HL-60/S4 treated with retinoic acid at 250 ng/mL for 4 days and 3 days (cell line): ENCODE results near the gene RCC2.
"Not testable (repeated sequence)": the region's sequence is repeated elsewhere in the genome, so short reads cannot be mapped to it uniquely, and the experiment has no call there.

ENCODE experiments used
- in situ Hi-C: fragments of 300-500 bp; cut with MboI; formaldehyde crosslinking; loops from 2 replicates; pipeline ENCODE4 v1.7.0; 2022; ENCODE audit warnings: low sequenced_read_pairs

RCC2 gene

GRCh38 chr1:17439250-17440073 lies at the start of gene RCC2:
Gene RCC2 (minus strand): TSS chr1:17439677. CDS start chr1:17438514, 1,163 bp downstream.
- in situ Hi-C loops: no loop called here

- in situ Hi-C loops: no loop called here
Observed at GRCh38 chr1:17486242-17486641, 46.8 kb upstream of the RCC2 start.

- in situ Hi-C loops: no loop called here
Observed at GRCh38 chr1:17485281-17485680, 45.8 kb upstream of the RCC2 start.

GRCh38 chr1:17481981-17482380 lies 42.5 kb upstream of the RCC2 start:
- in situ Hi-C loops: not testable (repeated sequence)

- in situ Hi-C loops: no loop called here
Observed at GRCh38 chr1:17480846-17481245, 41.4 kb upstream of the RCC2 start.

GRCh38 chr1:17475752-17476151 lies 36.3 kb upstream of the RCC2 start:
- in situ Hi-C loops: no loop called here

GRCh38 chr1:17474836-17475555 lies 35.5 kb upstream of the RCC2 start:
- in situ Hi-C loops: not testable (repeated sequence)

GRCh38 chr1:17472814-17473213 lies 33.3 kb upstream of the RCC2 start:
- in situ Hi-C loops: no loop called here

GRCh38 chr1:17471393-17471792 lies 31.9 kb upstream of the RCC2 start:
- in situ Hi-C loops: no loop called here

GRCh38 chr1:17470021-17470799 lies 30.7 kb upstream of the RCC2 start:
- in situ Hi-C loops: no loop called here

GRCh38 chr1:17468357-17469265 lies 29.1 kb upstream of the RCC2 start:
- in situ Hi-C loops: not testable (repeated sequence)

- in situ Hi-C loops: no loop called here
Observed at GRCh38 chr1:17466359-17466758, 26.9 kb upstream of the RCC2 start.

GRCh38 chr1:17465228-17465627 lies 25.8 kb upstream of the RCC2 start:
- in situ Hi-C loops: no loop called here

GRCh38 chr1:17463991-17464390 lies 24.5 kb upstream of the RCC2 start:
- in situ Hi-C loops: no loop called here

- in situ Hi-C loops: no loop called here
Observed at GRCh38 chr1:17462669-17463068, 23.2 kb upstream of the RCC2 start.

- in situ Hi-C loops: no loop called here
Observed at GRCh38 chr1:17460219-17460618, 20.7 kb upstream of the RCC2 start.

- in situ Hi-C loops: no loop called here
Observed at GRCh38 chr1:17458794-17459193, 19.3 kb upstream of the RCC2 start.

GRCh38 chr1:17452686-17453085 lies 13.2 kb upstream of the RCC2 start:
- in situ Hi-C loops: no loop called here

- in situ Hi-C loops: not testable (repeated sequence)
Observed at GRCh38 chr1:17452203-17452602, 12.7 kb upstream of the RCC2 start.

- in situ Hi-C loops: no loop called here
Observed at GRCh38 chr1:17451731-17452130, 12.3 kb upstream of the RCC2 start.
